K562 (cell line): ENCODE results near the gene DDX46.

Source experiments
- ATF1 ChIP-seq, 2 experiments: fragments of 450-650 bp in 1 of 2; IDR thresholded peaks; 2 replicates each; pipeline ENCODE4 v1.6.1; 2016; ENCODE audit warnings: missing compliant biosample characterization in 1 of 2, missing genetic modification characterization in 1 of 2
- MIER1 ChIP-seq: fragments of 450-650 bp; IDR thresholded peaks from 2 replicates; pipeline ENCODE4 v1.6.1; 2016; ENCODE audit warnings: antibody characterized with exemption, mild to moderate bottlenecking, low read depth
- MTA1 ChIP-seq: fragments of 450-650 bp; IDR thresholded peaks from 2 replicates; pipeline ENCODE4 v1.6.1; 2017; ENCODE audit warnings: borderline replicate concordance
- NR2C2 ChIP-seq, 2 experiments: fragments of 200-800 bp in 1 of 2; sonication (Bioruptor generic) in 1 of 2; sonication (generic) in 1 of 2; formaldehyde crosslinking in 1 of 2; IDR thresholded peaks; 2 replicates each; pipeline versions ENCODE4 v1.6.1 to v1.8.0; 2016 to 2022; ENCODE audit warnings: mild to moderate bottlenecking in 1 of 2, missing compliant biosample characterization in 1 of 2, missing genetic modification characterization in 1 of 2, missing genetic modification reagents in 1 of 2
- NR2F6 ChIP-seq: fragments of 450-650 bp; formaldehyde crosslinking; IDR thresholded peaks from 2 replicates; pipeline ENCODE4 v1.4.0; 2020; ENCODE audit warnings: mild to moderate bottlenecking
- TEAD1 ChIP-seq, 2 experiments: fragments of 450-650 bp in 1 of 2; sonication (generic) in 1 of 2; formaldehyde crosslinking; IDR thresholded peaks; 2 replicates each; pipeline versions ENCODE4 v1.4.0 to v1.8.0; 2020 to 2022; ENCODE audit warnings: mild to moderate bottlenecking in 2 of 2, missing genetic modification reagents in 1 of 2
- TRIM24 ChIP-seq, 2 experiments: fragments of 450-650 bp; IDR thresholded peaks; 2 replicates each; pipeline ENCODE4 v1.6.1; 2016
- TF ChIP-seq, protein P1 (sequence below): sonication (generic); formaldehyde crosslinking; IDR thresholded peaks from 2 replicates; pipeline ENCODE4 v1.4.0; 2020; ENCODE audit warnings: mild to moderate bottlenecking, missing genetic modification reagents
- TF ChIP-seq, protein P2 (sequence below), 3 experiments: IDR thresholded peaks in 2 of 3; conservative IDR thresholded peaks in 1 of 3; 2 replicates each; pipeline ENCODE4 v1.5.1; 2011 to 2012; ENCODE audit warnings: low read length in 3 of 3, mild to moderate bottlenecking in 3 of 3, control low read depth in 2 of 3, improper control_type of control experiment in 1 of 3, inconsistent platforms in 1 of 3, low read depth in 1 of 3, mixed read lengths in 1 of 3, moderate library complexity in 1 of 3; ENCODE audit not compliant: insufficient read depth in 2 of 3

DNA sequence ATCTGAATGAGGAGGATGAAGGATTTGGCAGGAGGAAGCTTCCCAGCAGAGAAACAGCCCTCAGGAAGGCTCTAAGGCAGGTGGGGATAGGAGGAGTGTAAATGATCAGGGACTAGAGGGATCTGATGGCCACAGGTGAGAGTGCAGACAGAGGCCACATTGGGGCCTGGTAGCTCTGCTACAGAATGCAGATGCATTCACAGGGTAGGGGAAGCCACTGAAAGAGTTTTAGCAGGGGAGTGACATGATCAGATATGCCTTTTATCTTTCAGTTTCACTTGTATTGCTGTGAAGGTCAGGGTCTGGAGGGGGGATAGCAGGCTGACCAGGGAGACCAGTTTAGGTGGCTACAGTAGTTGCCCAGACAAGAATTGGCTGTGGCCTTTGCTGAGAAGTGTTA, 118.6 kb downstream of the DDX46 start:
- TF ChIP-seq TEAD1 (CRISPR knock-in tag; IDR thresholded peaks at IDR 0.05), result no peak
- no peak for TF ChIP-seq MIER1
- TF ChIP-seq, protein P1, sequence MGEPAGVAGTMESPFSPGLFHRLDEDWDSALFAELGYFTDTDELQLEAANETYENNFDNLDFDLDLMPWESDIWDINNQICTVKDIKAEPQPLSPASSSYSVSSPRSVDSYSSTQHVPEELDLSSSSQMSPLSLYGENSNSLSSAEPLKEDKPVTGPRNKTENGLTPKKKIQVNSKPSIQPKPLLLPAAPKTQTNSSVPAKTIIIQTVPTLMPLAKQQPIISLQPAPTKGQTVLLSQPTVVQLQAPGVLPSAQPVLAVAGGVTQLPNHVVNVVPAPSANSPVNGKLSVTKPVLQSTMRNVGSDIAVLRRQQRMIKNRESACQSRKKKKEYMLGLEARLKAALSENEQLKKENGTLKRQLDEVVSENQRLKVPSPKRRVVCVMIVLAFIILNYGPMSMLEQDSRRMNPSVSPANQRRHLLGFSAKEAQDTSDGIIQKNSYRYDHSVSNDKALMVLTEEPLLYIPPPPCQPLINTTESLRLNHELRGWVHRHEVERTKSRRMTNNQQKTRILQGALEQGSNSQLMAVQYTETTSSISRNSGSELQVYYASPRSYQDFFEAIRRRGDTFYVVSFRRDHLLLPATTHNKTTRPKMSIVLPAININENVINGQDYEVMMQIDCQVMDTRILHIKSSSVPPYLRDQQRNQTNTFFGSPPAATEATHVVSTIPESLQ, result no peak
- TF ChIP-seq, protein P2, sequence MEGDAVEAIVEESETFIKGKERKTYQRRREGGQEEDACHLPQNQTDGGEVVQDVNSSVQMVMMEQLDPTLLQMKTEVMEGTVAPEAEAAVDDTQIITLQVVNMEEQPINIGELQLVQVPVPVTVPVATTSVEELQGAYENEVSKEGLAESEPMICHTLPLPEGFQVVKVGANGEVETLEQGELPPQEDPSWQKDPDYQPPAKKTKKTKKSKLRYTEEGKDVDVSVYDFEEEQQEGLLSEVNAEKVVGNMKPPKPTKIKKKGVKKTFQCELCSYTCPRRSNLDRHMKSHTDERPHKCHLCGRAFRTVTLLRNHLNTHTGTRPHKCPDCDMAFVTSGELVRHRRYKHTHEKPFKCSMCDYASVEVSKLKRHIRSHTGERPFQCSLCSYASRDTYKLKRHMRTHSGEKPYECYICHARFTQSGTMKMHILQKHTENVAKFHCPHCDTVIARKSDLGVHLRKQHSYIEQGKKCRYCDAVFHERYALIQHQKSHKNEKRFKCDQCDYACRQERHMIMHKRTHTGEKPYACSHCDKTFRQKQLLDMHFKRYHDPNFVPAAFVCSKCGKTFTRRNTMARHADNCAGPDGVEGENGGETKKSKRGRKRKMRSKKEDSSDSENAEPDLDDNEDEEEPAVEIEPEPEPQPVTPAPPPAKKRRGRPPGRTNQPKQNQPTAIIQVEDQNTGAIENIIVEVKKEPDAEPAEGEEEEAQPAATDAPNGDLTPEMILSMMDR (IDR thresholded peaks at IDR 0.05 in 2 of 3, conservative IDR thresholded peaks at IDR 0.05 in 1 of 3; ENCODE audit: insufficient read depth in 2 of 3, low read depth in 1 of 3, low read length in 3 of 3), result no peak
- TF ChIP-seq TRIM24 (IDR thresholded peaks at IDR 0.05), result no peak
- no peak for TF ChIP-seq NR2C2 (CRISPR knock-in tag; IDR thresholded peaks at IDR 0.05)
- TF ChIP-seq NR2C2 (tag; IDR thresholded peaks at IDR 0.05), result no peak
- no peak for TF ChIP-seq ATF1 (CRISPR knock-in tag; IDR thresholded peaks at IDR 0.05)
- no peak for TF ChIP-seq ATF1 (tag; IDR thresholded peaks at IDR 0.05)
- no peak for TF ChIP-seq MTA1
- TF ChIP-seq NR2F6, result no peak
